Measurements from ENCODE around the gene ZBTB20. TPM values are rescaled to one million over a fixed set of nuclear protein-coding genes. Genes with fewer than 3 reads are reported as not detected.

The ZBTB20 gene
- total and polyA plus RNA-seq, 2 donors (not counting 1 experiment from before 2014, with no cell fraction given), result 4.0 to 22.5 TPM

DNA sequence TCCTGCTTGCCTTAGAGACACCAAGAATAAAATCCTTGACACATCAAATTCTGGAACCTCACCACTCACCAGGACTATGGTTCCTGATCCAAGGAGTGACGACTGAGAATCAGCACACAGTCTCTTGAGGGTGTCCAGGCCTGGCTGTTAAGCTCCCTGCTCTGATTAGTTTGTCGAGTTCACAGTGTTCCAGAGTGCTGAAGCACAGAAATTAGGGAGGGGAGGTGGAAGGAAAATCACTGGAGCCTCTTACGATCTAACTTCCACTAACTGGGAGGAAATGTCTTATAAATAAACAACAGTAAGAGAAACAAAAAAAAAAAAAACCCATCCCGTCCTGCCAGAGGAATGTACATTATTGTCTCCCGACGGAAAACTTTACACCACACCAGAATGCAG, 523.0 kb downstream of the ZBTB20 start:
- H4K20me1 ChIP-seq (ENCODE audit: control insufficient read depth, extremely low read depth, insufficient read depth, low read length), result no peaks in the 10 kb centered on the region
- H3K9ac ChIP-seq (ENCODE audit: insufficient read depth, low read length), result peak overlapping the region; percentile 77
- DNase-seq (ENCODE audit: low read depth in 2 of 2), result peak; percentile 63 to 77
- H3K27me3 ChIP-seq (ENCODE audit: control insufficient read depth, insufficient read depth, low read length), result no peaks in the 10 kb centered on the region
- TF ChIP-seq CTCF (conservative IDR thresholded peaks at IDR 0.05 in 1 of 2, IDR thresholded peaks at IDR 0.05 in 1 of 2; ENCODE audit: low read depth in 1 of 2, low read length in 2 of 2) (no peak), EZH2 (IDR thresholded peaks at IDR 0.05; ENCODE audit: low read length, missing control alignments) (no peak)
- H3K36me3 ChIP-seq (ENCODE audit: control insufficient read depth, insufficient read depth, low read length), result no peaks in the 10 kb centered on the region
- no peaks in the 10 kb centered on the region for H3K9me3 ChIP-seq (ENCODE audit: control insufficient read depth, insufficient read depth, low read depth, low read length)
- H3K4me2 ChIP-seq (ENCODE audit: extremely low read depth, insufficient read depth, low read length), result peak overlapping the region; percentile 99
- peaks cover 19% of the 10 kb centered on the region for H3K79me2 ChIP-seq (ENCODE audit: control insufficient read depth, insufficient read depth, low read length)
- peak overlapping the region; percentile 54 to 90 (median 66) for H3K4me3 ChIP-seq (replicated peaks in 1 of 4; ENCODE audit: control extremely low read depth in 1 of 4, insufficient read depth in 1 of 4, low read depth in 3 of 4, low read length in 4 of 4)
- peaks cover 13% of the 10 kb centered on the region for H3K4me1 ChIP-seq (ENCODE audit: control insufficient read depth, extremely low read depth, insufficient read depth, low read length)
- H2AFZ ChIP-seq (ENCODE audit: low read length), result no peak overlapping the region
- peak overlapping the region; percentile 95 for H3K27ac ChIP-seq (ENCODE audit: insufficient read depth, low read length)

DNA sequence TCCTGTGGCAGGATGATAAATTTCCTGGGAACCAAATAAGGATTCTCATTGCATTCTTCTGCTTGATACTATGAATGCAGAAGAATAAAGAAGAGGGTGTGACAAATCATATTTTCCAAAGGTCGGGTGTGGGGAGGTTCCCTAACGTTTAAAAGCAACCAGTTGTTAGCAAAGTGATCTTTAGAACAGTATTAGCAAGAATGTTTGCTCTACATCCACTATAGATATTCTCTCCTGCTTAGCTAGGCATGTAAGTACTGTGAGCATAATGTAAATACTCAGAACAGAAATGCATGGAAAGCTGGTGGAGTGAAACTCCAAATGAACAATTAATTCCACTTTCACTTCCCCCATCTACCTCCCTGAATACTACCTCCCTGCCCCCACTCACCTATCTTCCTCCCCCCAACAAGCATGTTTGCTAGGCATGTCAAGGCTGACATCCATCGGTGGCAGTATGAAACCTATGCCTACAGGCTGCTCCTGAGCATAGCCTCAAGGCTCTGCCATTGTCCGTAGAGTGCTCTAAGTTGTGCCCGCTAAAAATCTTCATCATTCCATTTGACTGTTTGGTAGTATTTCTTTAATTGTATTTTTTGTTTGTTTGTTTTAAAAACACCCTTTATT, 523.6 kb downstream of the ZBTB20 start:
- TF ChIP-seq CTCF (conservative IDR thresholded peaks at IDR 0.05 in 1 of 2, IDR thresholded peaks at IDR 0.05 in 1 of 2; ENCODE audit: low read depth in 1 of 2, low read length in 2 of 2), result no peak
- no peak for TF ChIP-seq EZH2 (IDR thresholded peaks at IDR 0.05; ENCODE audit: low read length, missing control alignments)
- Histone ChIP-seq H3K9me3 (ENCODE audit: control insufficient read depth, insufficient read depth, low read depth, low read length) (no peaks in the 10 kb centered on the region), H3K4me3 (replicated peaks in 1 of 4; ENCODE audit: control extremely low read depth in 1 of 4, insufficient read depth in 1 of 4, low read depth in 3 of 4, low read length in 4 of 4) (peak overlapping the region; percentile 54 to 90 (median 66)), H3K4me1 (ENCODE audit: control insufficient read depth, extremely low read depth, insufficient read depth, low read length) (peaks cover 13% of the 10 kb centered on the region), H3K27ac (ENCODE audit: insufficient read depth, low read length) (peak overlapping the region; percentile 95), H3K27me3 (ENCODE audit: control insufficient read depth, insufficient read depth, low read length) (no peaks in the 10 kb centered on the region), H3K4me2 (ENCODE audit: extremely low read depth, insufficient read depth, low read length) (peak overlapping the region; percentile 99), H3K79me2 (ENCODE audit: control insufficient read depth, insufficient read depth, low read length) (peaks cover 19% of the 10 kb centered on the region), H4K20me1 (ENCODE audit: control insufficient read depth, extremely low read depth, insufficient read depth, low read length) (no peaks in the 10 kb centered on the region), H3K36me3 (ENCODE audit: control insufficient read depth, insufficient read depth, low read length) (no peaks in the 10 kb centered on the region), H3K9ac (ENCODE audit: insufficient read depth, low read length) (peak overlapping the region; percentile 77), H2AFZ (ENCODE audit: low read length) (no peak overlapping the region)
- DNase-seq (ENCODE audit: low read depth in 2 of 2), result peak in 1 of 2 donors; percentile 40

DNA sequence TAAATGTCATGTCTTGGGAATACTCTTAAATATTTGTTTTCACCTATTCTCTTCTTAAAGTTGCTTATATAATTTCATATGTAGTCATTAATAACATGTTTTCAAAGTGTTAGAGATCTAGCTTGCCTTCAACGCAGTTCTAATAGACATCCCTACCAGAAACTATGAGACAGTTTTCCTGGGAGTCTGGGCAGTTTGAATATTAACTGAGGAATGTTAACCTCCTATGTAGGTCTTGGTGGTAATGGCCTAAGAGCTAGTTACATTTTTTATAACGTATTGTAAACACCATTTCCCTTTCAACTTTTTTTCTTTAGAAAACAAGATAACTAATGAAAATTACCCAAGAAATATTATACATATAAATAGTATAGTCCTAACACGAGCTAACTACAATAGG, 525.1 kb downstream of the ZBTB20 start:
- peaks cover 19% of the 10 kb centered on the region for H3K79me2 ChIP-seq (ENCODE audit: control insufficient read depth, insufficient read depth, low read length)
- peaks cover 10% of the 10 kb centered on the region for H3K4me1 ChIP-seq (ENCODE audit: control insufficient read depth, extremely low read depth, insufficient read depth, low read length)
- H3K4me3 ChIP-seq (replicated peaks in 1 of 4; ENCODE audit: control extremely low read depth in 1 of 4, insufficient read depth in 1 of 4, low read depth in 3 of 4, low read length in 4 of 4), result peak overlapping the region in 2 of 4 experiments; percentile 13 to 67
- no peak overlapping the region for H2AFZ ChIP-seq (ENCODE audit: low read length)
- no peaks in the 10 kb centered on the region for H3K36me3 ChIP-seq (ENCODE audit: control insufficient read depth, insufficient read depth, low read length)
- H3K9ac ChIP-seq (ENCODE audit: insufficient read depth, low read length), result no peak overlapping the region
- no peak overlapping the region for H3K27ac ChIP-seq (ENCODE audit: insufficient read depth, low read length)
- no peaks in the 10 kb centered on the region for H3K9me3 ChIP-seq (ENCODE audit: control insufficient read depth, insufficient read depth, low read depth, low read length)
- peak overlapping the region; percentile 26 for H3K4me2 ChIP-seq (ENCODE audit: extremely low read depth, insufficient read depth, low read length)
- DNase-seq (ENCODE audit: low read depth in 2 of 2), result peak in 1 of 2 donors; percentile 63
- TF ChIP-seq EZH2 (IDR thresholded peaks at IDR 0.05; ENCODE audit: low read length, missing control alignments) (no peak), CTCF (conservative IDR thresholded peaks at IDR 0.05 in 1 of 2, IDR thresholded peaks at IDR 0.05 in 1 of 2; ENCODE audit: low read depth in 1 of 2, low read length in 2 of 2) (no peak)
- H3K27me3 ChIP-seq (ENCODE audit: control insufficient read depth, insufficient read depth, low read length), result no peaks in the 10 kb centered on the region
- no peaks in the 10 kb centered on the region for H4K20me1 ChIP-seq (ENCODE audit: control insufficient read depth, extremely low read depth, insufficient read depth, low read length)
